Endothelial cell (in vitro differentiated cells): ENCODE data around the gene ZBED3. TPM values are rescaled to one million over a fixed set of nuclear protein-coding genes. Genes with fewer than 3 reads are reported as not detected.

Source experiments
- DNase-seq: peaks from one replicate; pipeline ENCODE4 v3.0.0; 2021; ENCODE audit warnings: low spot score
- H3K27ac Mint-ChIP-seq: one replicate; pipeline ENCODE4 v1.8.0; 2021; ENCODE audit warnings: mixed read lengths, inconsistent platforms; ENCODE audit not compliant: unreplicated experiment
- H3K27me3 Mint-ChIP-seq: one replicate; pipeline ENCODE4 v1.8.0; 2021; ENCODE audit warnings: mild to moderate bottlenecking, moderate library complexity, mixed read lengths, inconsistent platforms; ENCODE audit not compliant: unreplicated experiment
- H3K36me3 Mint-ChIP-seq: one replicate; pipeline ENCODE4 v1.8.0; 2021; ENCODE audit warnings: mild to moderate bottlenecking, low read depth, mixed read lengths, inconsistent platforms; ENCODE audit not compliant: unreplicated experiment
- H3K4me1 Mint-ChIP-seq: one replicate; pipeline ENCODE4 v1.8.0; 2021; ENCODE audit warnings: mild to moderate bottlenecking, mixed read lengths, inconsistent platforms; ENCODE audit not compliant: unreplicated experiment
- H3K4me3 Mint-ChIP-seq: one replicate; pipeline ENCODE4 v1.8.0; 2021; ENCODE audit warnings: mild to moderate bottlenecking, mixed read lengths, inconsistent platforms; ENCODE audit not compliant: unreplicated experiment
- H3K9me3 Mint-ChIP-seq: one replicate; pipeline ENCODE4 v1.8.0; 2021; ENCODE audit warnings: mixed read lengths, inconsistent platforms; ENCODE audit not compliant: unreplicated experiment
- CTCF ChIP-seq: fragments of 200-600 bp; sonication (generic); IDR thresholded peaks from one replicate; pipeline ENCODE4 v1.5.0; 2021; ENCODE audit warnings: antibody characterized with exemption; ENCODE audit not compliant: unreplicated experiment
- total RNA-seq: library from RNA; stranded (reverse); fragmentation: NEBNext Ultra II Directional; extraction: Animal tissue kit (Norgen Biotek cat#: 25700); gene quantifications from one replicate; pipeline ENCODE4 v1.2.1, GENCODE V29; 2021; ENCODE audit not compliant: unreplicated experiment

The ZBED3 gene
- total RNA-seq, 1 donor from 2014 or later = 13.0 TPM

- Mint-ChIP-seq H3K4me3 (no peak overlapping the region), H3K27me3 (peaks cover 6% of the 10 kb centered on the region), H3K9me3 (peaks cover 10% of the 10 kb centered on the region), H3K36me3 (peaks cover 7% of the 10 kb centered on the region), H3K27ac (no peak overlapping the region), H3K4me1 (peaks cover 13% of the 10 kb centered on the region)
- no peak for DNase-seq
- TF ChIP-seq CTCF = no peak
These were observed 53.7 kb downstream of the ZBED3 start for GRCh38 chr5:77033338-77033737.

GRCh38 chr5:77032635-77033034 lies 54.5 kb downstream of the ZBED3 start:
- TF ChIP-seq CTCF = no peak
- H3K27me3 Mint-ChIP-seq = peaks cover 6% of the 10 kb centered on the region

GRCh38 chr5:77031891-77032290 lies 55.2 kb downstream of the ZBED3 start:
- no peak for TF ChIP-seq CTCF
- H3K4me3 Mint-ChIP-seq = peak overlapping the region; percentile 95
- peaks cover 6% of the 10 kb centered on the region for H3K27me3 Mint-ChIP-seq
- H3K9me3 Mint-ChIP-seq = peaks cover 17% of the 10 kb centered on the region
- DNase-seq = no peak
- peaks cover 13% of the 10 kb centered on the region for H3K4me1 Mint-ChIP-seq
- H3K27ac Mint-ChIP-seq = no peak overlapping the region
- H3K36me3 Mint-ChIP-seq = peaks cover 11% of the 10 kb centered on the region

More at GRCh38 chr5:77032635-77033034, 54.5 kb downstream of the ZBED3 start:
- DNase-seq = no peak
- Mint-ChIP-seq H3K4me3 (no peak overlapping the region), H3K27ac (no peak overlapping the region), H3K36me3 (peaks cover 11% of the 10 kb centered on the region), H3K9me3 (peaks cover 17% of the 10 kb centered on the region), H3K4me1 (peaks cover 13% of the 10 kb centered on the region)

GRCh38 chr5:77030097-77031071 lies 56.7 kb downstream of the ZBED3 start, which contains the start of gene AGGF1:
AGGF1 (plus strand) TSS chr5:77030404; CDS start chr5:77030767, 363 bp downstream.
- peaks cover 11% of the 10 kb centered on the region for H3K36me3 Mint-ChIP-seq
- no peak for TF ChIP-seq CTCF
- DNase-seq = peak; percentile 76
- H3K27ac Mint-ChIP-seq = peak within 1 kb of the TSS; percentile 88
- peaks cover 17% of the 10 kb centered on the region for H3K9me3 Mint-ChIP-seq
- H3K4me1 Mint-ChIP-seq = peaks cover 13% of the 10 kb centered on the region
- peak within 1 kb of the TSS; percentile 95 for H3K4me3 Mint-ChIP-seq
- H3K27me3 Mint-ChIP-seq = peaks cover 6% of the 10 kb centered on the region
